Measurements from ENCODE around the gene CAMK4. TPM values are rescaled to one million over a fixed set of nuclear protein-coding genes. Genes with fewer than 3 reads are reported as not detected.

CAMK4 gene
- total and polyA plus RNA-seq, 9 of the 15 experiments (the other 6 are each of a cell fraction or from before 2014, with no cell fraction given), result 0.35 TPM; not detected in 8

DNA sequence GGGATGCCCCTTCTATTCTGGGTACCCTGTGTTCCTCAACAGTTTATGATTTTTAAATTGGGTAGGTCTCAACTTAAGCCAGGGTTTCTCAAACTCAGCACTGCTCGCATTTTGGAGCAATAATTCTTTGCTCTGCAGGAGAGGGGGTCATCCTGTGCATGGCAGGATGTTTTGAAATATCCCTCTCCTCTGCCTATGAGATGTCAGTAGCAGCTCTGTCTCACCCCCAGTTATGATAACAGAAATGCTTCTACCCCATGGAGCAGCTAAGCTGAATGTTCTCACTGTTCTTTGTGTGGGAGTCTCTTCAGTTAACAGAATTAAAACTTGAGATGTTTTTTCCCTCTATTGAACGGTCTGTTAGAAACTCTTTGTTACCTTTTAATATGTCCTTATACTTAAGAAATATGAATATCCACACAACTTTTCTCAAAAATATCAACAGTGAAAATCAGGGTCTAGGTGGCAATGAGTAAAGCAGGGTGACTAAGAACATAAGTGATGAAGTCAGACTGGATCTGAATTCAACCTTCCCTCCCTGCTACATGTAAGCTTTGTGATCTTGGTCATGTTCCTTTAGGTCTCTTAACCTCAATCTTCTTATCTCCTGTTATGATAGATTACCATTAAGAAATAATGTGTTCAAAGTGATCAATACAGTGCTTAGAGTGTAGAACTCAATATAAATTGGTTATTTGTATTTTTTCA is 89.0 kb downstream of the CAMK4 start:
- WGBS (ENCODE audit: insufficient coverage, low coverage, missing lambda C conversion rate), result 0% methylated on average over 2 of the region's 2 CpGs

More for the DNA sequence above, 89.0 kb downstream of the CAMK4 start:
- Histone ChIP-seq H3K4me1 (replicated peaks in 1 of 2; ENCODE audit: control insufficient read depth in 2 of 2, insufficient read depth in 2 of 2, low read length in 2 of 2) (no peaks in the 10 kb centered on the region), H3K9ac (ENCODE audit: insufficient read depth in 1 of 2, low read depth in 2 of 2, low read length in 2 of 2) (no peak overlapping the region), H3K9me1 (ENCODE audit: control insufficient read depth, insufficient read depth, low read length) (no peaks in the 10 kb centered on the region), H3K79me2 (ENCODE audit: control insufficient read depth, insufficient read depth, low read length) (no peaks in the 10 kb centered on the region), H3K27ac (ENCODE audit: extremely low read depth, low read depth, low read length) (no peak overlapping the region), H2AFZ (ENCODE audit: low read depth, low read length) (no peak overlapping the region), H4K20me1 (replicated peaks; ENCODE audit: control insufficient read depth, insufficient read depth, low read length) (no peaks in the 10 kb centered on the region), H3K27me3 (ENCODE audit: control insufficient read depth in 2 of 2, insufficient read depth in 2 of 2, low read length in 2 of 2) (no peaks in the 10 kb centered on the region), H3K36me3 (ENCODE audit: control insufficient read depth, insufficient read depth, low read length) (no peaks in the 10 kb centered on the region), H3K9me3 (replicated peaks; ENCODE audit: control insufficient read depth, insufficient read depth, low read depth, low read length) (0 out of 2 replicates have a peak, but pooled peaks cover 3% of the 10 kb centered on the region), H3K4me3 (no peak overlapping the region), H3K4me2 (ENCODE audit: insufficient read depth, low read length) (no peak overlapping the region)
- intact Hi-C loops (cut with micrococcal nuclease) (no loop called here), in situ Hi-C loops (cut with MboI) (no loop called here)
- no peak for FAIRE-seq
- ChIA-PET POLR2A (no interaction called here), CTCF (ENCODE audit: low intra/inter-chr PET ratio) (no interaction called here)
- ATAC-seq, result no peak
- BruUV-seq (replicated peaks), result no TSS peak
- TF ChIP-seq, protein P1, sequence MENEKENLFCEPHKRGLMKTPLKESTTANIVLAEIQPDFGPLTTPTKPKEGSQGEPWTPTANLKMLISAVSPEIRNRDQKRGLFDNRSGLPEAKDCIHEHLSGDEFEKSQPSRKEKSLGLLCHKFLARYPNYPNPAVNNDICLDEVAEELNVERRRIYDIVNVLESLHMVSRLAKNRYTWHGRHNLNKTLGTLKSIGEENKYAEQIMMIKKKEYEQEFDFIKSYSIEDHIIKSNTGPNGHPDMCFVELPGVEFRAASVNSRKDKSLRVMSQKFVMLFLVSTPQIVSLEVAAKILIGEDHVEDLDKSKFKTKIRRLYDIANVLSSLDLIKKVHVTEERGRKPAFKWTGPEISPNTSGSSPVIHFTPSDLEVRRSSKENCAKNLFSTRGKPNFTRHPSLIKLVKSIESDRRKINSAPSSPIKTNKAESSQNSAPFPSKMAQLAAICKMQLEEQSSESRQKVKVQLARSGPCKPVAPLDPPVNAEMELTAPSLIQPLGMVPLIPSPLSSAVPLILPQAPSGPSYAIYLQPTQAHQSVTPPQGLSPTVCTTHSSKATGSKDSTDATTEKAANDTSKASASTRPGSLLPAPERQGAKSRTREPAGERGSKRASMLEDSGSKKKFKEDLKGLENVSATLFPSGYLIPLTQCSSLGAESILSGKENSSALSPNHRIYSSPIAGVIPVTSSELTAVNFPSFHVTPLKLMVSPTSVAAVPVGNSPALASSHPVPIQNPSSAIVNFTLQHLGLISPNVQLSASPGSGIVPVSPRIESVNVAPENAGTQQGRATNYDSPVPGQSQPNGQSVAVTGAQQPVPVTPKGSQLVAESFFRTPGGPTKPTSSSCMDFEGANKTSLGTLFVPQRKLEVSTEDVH (IDR thresholded peaks at IDR 0.05; ENCODE audit: low read depth, partially characterized antibody), result no peak
- no peak for TF ChIP-seq FOXJ3 (CRISPR knock-in tag; IDR thresholded peaks at IDR 0.05)
- TF ChIP-seq MEIS2 (IDR thresholded peaks at IDR 0.05; ENCODE audit: partially characterized antibody), result no peak
- TF ChIP-seq LCOR (CRISPR knock-in tag; IDR thresholded peaks at IDR 0.05), result no peak
- TF ChIP-seq, protein P2, sequence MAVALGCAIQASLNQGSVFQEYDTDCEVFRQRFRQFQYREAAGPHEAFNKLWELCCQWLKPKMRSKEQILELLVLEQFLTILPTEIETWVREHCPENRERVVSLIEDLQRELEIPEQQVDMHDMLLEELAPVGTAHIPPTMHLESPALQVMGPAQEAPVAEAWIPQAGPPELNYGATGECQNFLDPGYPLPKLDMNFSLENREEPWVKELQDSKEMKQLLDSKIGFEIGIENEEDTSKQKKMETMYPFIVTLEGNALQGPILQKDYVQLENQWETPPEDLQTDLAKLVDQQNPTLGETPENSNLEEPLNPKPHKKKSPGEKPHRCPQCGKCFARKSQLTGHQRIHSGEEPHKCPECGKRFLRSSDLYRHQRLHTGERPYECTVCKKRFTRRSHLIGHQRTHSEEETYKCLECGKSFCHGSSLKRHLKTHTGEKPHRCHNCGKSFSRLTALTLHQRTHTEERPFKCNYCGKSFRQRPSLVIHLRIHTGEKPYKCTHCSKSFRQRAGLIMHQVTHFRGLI (CRISPR knock-in tag; IDR thresholded peaks at IDR 0.05), result no peak
- TF ChIP-seq CCAR2 (IDR thresholded peaks at IDR 0.05; ENCODE audit: low read depth, low read length), result no peak
- no peak for TF ChIP-seq TCFL5 (CRISPR knock-in tag; conservative IDR thresholded peaks at IDR 0.05)
- DNase-seq (ENCODE audit: extremely low read depth in 1 of 4, low spot score in 3 of 4), result no peak
